SK-N-MC (cell line): ENCODE results near the gene CAMK2N2.
"Not testable (repeated sequence)": the region's sequence is repeated elsewhere in the genome, so short reads cannot be mapped to it uniquely, and the experiment has no call there.

Experiments
- DNase-seq: peaks from one replicate; pipeline ENCODE4 v3.0.0-alpha.2; 2011; ENCODE audit warnings: low read depth, low spot score
- H3K27ac ChIP-seq: fragments of 200-600 bp; sonication (generic); 2 replicates; pipeline ENCODE4 v1.5.1; 2016; ENCODE audit warnings: mixed run types
- H3K36me3 ChIP-seq: fragments of 200-600 bp; sonication (generic); 2 replicates; pipeline ENCODE4 v1.6.1; 2017; ENCODE audit warnings: antibody characterized with exemption, low read length, mixed read lengths; ENCODE audit not compliant: insufficient read depth
- H3K4me3 ChIP-seq: fragments of 200-600 bp; sonication (generic); 2 replicates; pipeline ENCODE4 v1.5.1; 2016
- H3K9ac ChIP-seq: fragments of 200-600 bp; sonication (generic); 2 replicates; pipeline ENCODE4 v1.8.0; 2017; ENCODE audit warnings: mixed run types, mixed read lengths; ENCODE audit not compliant: insufficient read length
- H3K9me3 ChIP-seq: fragments of 200-600 bp; sonication (generic); 2 replicates; pipeline ENCODE4 v1.6.1; 2017; ENCODE audit warnings: low read depth, mild to moderate bottlenecking, antibody characterized with exemption, low read length, moderate library complexity, mixed read lengths
- EZH2 ChIP-seq: fragments of 200-600 bp; sonication (generic); IDR thresholded peaks from one replicate; pipeline ENCODE4 v1.6.1; 2017; ENCODE audit warnings: antibody characterized with exemption
- FOXP2 ChIP-seq: optimal IDR thresholded peaks from 2 replicates; pipeline ENCODE3; 2011; ENCODE audit warnings: mild to moderate bottlenecking, moderate library complexity; ENCODE audit not compliant: insufficient read depth; ENCODE audit errors: extremely low read length, control extremely low read depth
- POLR2AphosphoS5 ChIP-seq: IDR thresholded peaks from 2 replicates; pipeline ENCODE4 v1.6.1; 2012; ENCODE audit warnings: mild to moderate bottlenecking, low read depth, low read length, borderline replicate concordance

The CAMK2N2 gene

GRCh38 chr3:184283681-184284080 is 22.3 kb upstream of the CAMK2N2 start:
- Histone ChIP-seq H3K27ac (no peak overlapping the region), H3K9ac (no peak overlapping the region), H3K9me3 (no peaks in the 10 kb centered on the region), H3K4me3 (no peak overlapping the region), H3K36me3 (no peaks in the 10 kb centered on the region)
- no peak for TF ChIP-seq FOXP2
- no peak for TF ChIP-seq EZH2
- no peak for TF ChIP-seq POLR2AphosphoS5
- DNase-seq: no peak

DNA sequence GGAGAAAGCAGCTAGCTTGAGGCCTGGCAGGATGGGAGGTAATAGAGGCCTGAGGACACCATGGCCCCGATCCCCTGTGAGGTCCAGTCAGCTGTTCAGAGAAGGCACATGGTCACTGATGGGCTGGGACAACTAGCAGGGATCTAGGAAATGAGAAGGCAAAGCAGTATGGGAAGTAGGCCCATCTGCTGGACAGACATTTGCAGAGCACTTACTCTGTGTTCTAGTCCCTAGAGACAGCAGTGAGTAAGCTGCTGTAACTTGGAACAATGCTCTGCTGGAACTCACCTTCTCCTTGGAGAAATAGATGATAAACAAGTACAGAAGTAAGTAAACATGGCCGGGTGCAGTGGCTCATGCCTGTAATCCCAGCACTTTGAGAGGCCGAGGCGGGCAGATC is 21.6 kb upstream of the CAMK2N2 start:
- Histone ChIP-seq H3K9me3 (no peaks in the 10 kb centered on the region), H3K9ac (no peak overlapping the region), H3K27ac (no peak overlapping the region), H3K36me3 (no peaks in the 10 kb centered on the region), H3K4me3 (no peak overlapping the region)
- TF ChIP-seq EZH2 (no peak), FOXP2 (no peak), POLR2AphosphoS5 (no peak)
- no peak for DNase-seq

- Histone ChIP-seq H3K27ac (no peak overlapping the region), H3K9ac (no peak overlapping the region), H3K9me3 (no peaks in the 10 kb centered on the region), H3K36me3 (no peaks in the 10 kb centered on the region), H3K4me3 (no peak overlapping the region)
- no peak for TF ChIP-seq FOXP2
- no peak for TF ChIP-seq POLR2AphosphoS5
- DNase-seq: no peak
These were observed 16.0 kb upstream of the CAMK2N2 start for GRCh38 chr3:184277366-184277765.

- H3K9ac ChIP-seq: no peak within 1 kb of the TSS
These were observed 14.9 kb upstream of the CAMK2N2 start, which contains the start of gene ECE2 for GRCh38 chr3:184275961-184276910. Gene ECE2, plus strand, starts transcription at chr3:184276022. Its CDS starts 132 bp downstream, at chr3:184276154.

GRCh38 chr3:184275381-184275701 is 14.0 kb upstream of the CAMK2N2 start:
- no peak for DNase-seq
- Histone ChIP-seq H3K27ac (no peak overlapping the region), H3K4me3 (no peak overlapping the region), H3K9me3 (no peaks in the 10 kb centered on the region), H3K36me3 (no peaks in the 10 kb centered on the region), H3K9ac (no peak overlapping the region)
- TF ChIP-seq EZH2 (no peak), POLR2AphosphoS5 (no peak), FOXP2 (no peak)

More at GRCh38 chr3:184275961-184276910, 14.9 kb upstream of the CAMK2N2 start, which contains the start of gene ECE2:
- H3K4me3 ChIP-seq: no peak within 1 kb of the TSS
- no peaks in the 10 kb centered on the region for H3K9me3 ChIP-seq
- no peak for DNase-seq
- no peak within 1 kb of the TSS for H3K27ac ChIP-seq
- TF ChIP-seq EZH2: no peak
- H3K36me3 ChIP-seq: no peaks in the 10 kb centered on the region

- no peak for TF ChIP-seq EZH2
- TF ChIP-seq FOXP2: no peak
- TF ChIP-seq POLR2AphosphoS5: no peak
- no peaks in the 10 kb centered on the region for H3K36me3 ChIP-seq
- H3K9ac ChIP-seq: no peak overlapping the region
- no peak overlapping the region for H3K27ac ChIP-seq
- no peak overlapping the region for H3K4me3 ChIP-seq
- no peaks in the 10 kb centered on the region for H3K9me3 ChIP-seq
- DNase-seq: no peak
These were observed 10.9 kb upstream of the CAMK2N2 start for GRCh38 chr3:184272269-184272668.

DNA sequence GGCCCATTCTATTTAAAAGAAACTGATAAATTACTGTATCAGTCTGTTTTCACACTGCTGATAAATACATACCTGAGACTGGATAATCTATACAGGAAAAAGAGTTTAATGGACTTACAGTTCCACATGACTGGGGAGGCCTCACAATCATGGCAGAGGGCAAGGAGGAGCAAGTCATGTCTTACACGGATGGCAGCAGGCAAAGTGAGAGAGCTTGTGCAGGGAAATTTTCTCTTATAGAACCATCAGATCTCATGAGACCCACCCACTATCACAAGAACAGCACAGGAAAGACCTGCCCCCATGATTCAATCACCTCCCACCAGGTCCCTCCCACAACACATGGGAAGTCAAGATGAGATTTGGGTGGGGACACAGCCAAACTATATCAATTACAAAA is 5.9 kb upstream of the CAMK2N2 start:
- not testable (repeated sequence) for H3K9me3 ChIP-seq, DNase-seq, H3K27ac ChIP-seq, H3K4me3 ChIP-seq, H3K36me3 ChIP-seq, H3K9ac ChIP-seq

GRCh38 chr3:184262764-184263179 is 1.4 kb upstream of the CAMK2N2 start:
- no peak for DNase-seq
- Histone ChIP-seq H3K9me3 (no peaks in the 10 kb centered on the region), H3K4me3 (peak overlapping the region; percentile 78; the same call in 1 of the 2 replicates), H3K36me3 (no peaks in the 10 kb centered on the region), H3K27ac (no peak overlapping the region), H3K9ac (no peak overlapping the region)
- no peak for TF ChIP-seq EZH2
- no peak for TF ChIP-seq FOXP2
- TF ChIP-seq POLR2AphosphoS5: no peak
